Stimulated activated naive CD4-positive, alpha-beta T cell treated with Interleukin-2 at 50 U/mL for 16 hours (primary cell): ENCODE data around the gene TP53TG3D.
"Not testable (repeated sequence)": the region's sequence is repeated elsewhere in the genome, so short reads cannot be mapped to it uniquely, and the experiment has no call there.

ENCODE experiments used
- DNase-seq: peaks from one replicate; lab custom pipeline; 2025; lab: John Stamatoyannopoulos, UW

Gene TP53TG3D

DNA sequence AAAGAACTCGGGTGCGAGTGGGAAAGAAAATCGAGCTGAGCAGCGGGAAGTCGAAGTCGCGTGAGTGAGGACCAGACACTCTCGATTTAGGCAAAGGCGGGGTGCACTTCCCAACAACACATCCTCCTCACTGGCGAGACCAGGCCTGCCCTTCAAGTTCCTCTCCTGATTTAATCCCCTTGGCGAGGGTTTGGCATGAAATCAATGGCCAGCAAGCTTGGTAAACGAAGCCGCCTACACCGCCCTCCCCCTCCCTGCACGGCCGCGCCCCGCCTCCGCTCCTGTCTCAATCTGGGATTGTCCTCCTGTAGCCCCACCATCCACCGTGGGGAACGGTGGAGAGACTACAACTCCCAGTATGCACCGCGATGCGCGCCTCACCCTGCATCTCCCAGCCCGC is at the start of gene TP53TG3D:
TSS of gene TP53TG3D (plus strand) at position 301 of the 400 bp plus-strand sequence. CDS start at position 369, 68 bp downstream.
- not testable (repeated sequence) for DNase-seq

GRCh38 chr16:32253507-32253906 is 421 bp downstream of the TP53TG3D start:
- DNase-seq = not testable (repeated sequence)

DNA sequence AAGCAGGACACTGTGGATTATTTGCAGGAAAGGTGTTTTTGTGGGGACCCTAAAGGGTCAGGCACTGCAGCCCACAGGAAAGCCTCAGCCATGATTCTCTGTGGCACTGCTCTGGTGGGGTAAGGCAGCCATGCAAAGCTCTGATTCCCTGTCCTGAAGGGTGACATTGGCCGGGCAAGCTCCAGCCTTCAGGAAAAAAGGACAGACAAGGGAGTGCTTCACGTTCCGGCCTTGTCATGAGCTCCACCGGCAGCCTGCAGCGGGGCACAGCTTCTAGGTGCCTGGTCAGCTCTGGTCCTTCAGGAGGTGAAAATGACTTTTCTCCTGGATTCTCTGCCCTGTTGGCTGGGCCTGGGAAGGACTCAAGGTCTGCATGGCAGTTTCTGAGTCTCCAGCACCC is 8.4 kb downstream of the TP53TG3D start:
- DNase-seq = not testable (repeated sequence)

GRCh38 chr16:32263552-32263951 is 10.5 kb downstream of the TP53TG3D start:
- DNase-seq = not testable (repeated sequence)

GRCh38 chr16:32281910-32282309 is 28.8 kb downstream of the TP53TG3D start:
- DNase-seq = not testable (repeated sequence)

- DNase-seq = not testable (repeated sequence)
These were observed 29.9 kb downstream of the TP53TG3D start for GRCh38 chr16:32283024-32283423.

GRCh38 chr16:32283917-32284495 is 30.9 kb downstream of the TP53TG3D start:
- not testable (repeated sequence) for DNase-seq

- DNase-seq = not testable (repeated sequence)
These were observed 32.0 kb downstream of the TP53TG3D start for GRCh38 chr16:32284800-32285796.

GRCh38 chr16:32286193-32286592 is 33.1 kb downstream of the TP53TG3D start:
- DNase-seq = not testable (repeated sequence)

- not testable (repeated sequence) for DNase-seq
These were observed 34.7 kb downstream of the TP53TG3D start for GRCh38 chr16:32287743-32288142.

GRCh38 chr16:32289197-32289596 is 36.1 kb downstream of the TP53TG3D start:
- DNase-seq = not testable (repeated sequence)

DNA sequence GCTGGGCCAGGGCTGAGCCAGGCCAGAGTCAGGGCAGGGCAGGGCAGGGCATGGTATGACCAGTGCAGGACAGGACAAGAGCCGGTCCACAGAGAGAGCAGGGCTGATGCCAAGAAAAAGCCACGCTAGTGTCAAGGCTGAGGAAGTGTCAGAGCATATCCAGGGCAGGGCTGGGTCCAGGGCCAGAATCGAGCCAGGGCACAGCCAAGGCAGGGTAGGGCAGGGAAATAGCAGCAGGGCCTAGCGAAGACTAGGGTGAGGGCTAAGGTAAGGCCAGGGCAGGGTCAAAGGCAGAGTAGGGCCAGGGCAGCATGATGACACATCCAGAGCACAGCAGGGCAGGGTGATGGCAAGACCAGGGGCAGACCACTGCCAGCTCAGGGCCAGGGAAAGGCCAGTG is 49.7 kb downstream of the TP53TG3D start:
- not testable (repeated sequence) for DNase-seq
